GM19324 (cell line): Measurements from ENCODE around the gene GPC6.

Source experiments
- ATAC-seq: cut with Tn5 transposase; IDR thresholded peaks from one replicate; pipeline ENCODE4 v1.9.1; 2021; ENCODE audit warnings: mild to moderate bottlenecking, moderate library complexity; ENCODE audit not compliant: unreplicated experiment, low FRiP score

GPC6 gene

GRCh38 chr13:94399812-94400211, 1173.2 kb downstream of the GPC6 start:
- ATAC-seq = no peak

- ATAC-seq = no peak
Measured at GRCh38 chr13:94400874-94401273, 1174.3 kb downstream of the GPC6 start.

- no peak for ATAC-seq
Measured at GRCh38 chr13:94408314-94409036, 1181.9 kb downstream of the GPC6 start.

GRCh38 chr13:94411747-94412146, 1185.1 kb downstream of the GPC6 start:
- ATAC-seq = no peak

GRCh38 chr13:94412870-94413597, 1186.4 kb downstream of the GPC6 start:
- no peak for ATAC-seq

GRCh38 chr13:94413598-94413944, 1187.0 kb downstream of the GPC6 start:
- ATAC-seq = no peak

GRCh38 chr13:94414141-94414540, 1187.5 kb downstream of the GPC6 start:
- ATAC-seq = no peak

GRCh38 chr13:94414708-94415107, 1188.1 kb downstream of the GPC6 start:
- no peak for ATAC-seq

GRCh38 chr13:94415500-94416237, 1189.1 kb downstream of the GPC6 start:
- no peak for ATAC-seq

- ATAC-seq = no peak
Measured at GRCh38 chr13:94416454-94417080, 1190.0 kb downstream of the GPC6 start.

- ATAC-seq = no peak
Measured at GRCh38 chr13:94417294-94417693, 1190.7 kb downstream of the GPC6 start.

- no peak for ATAC-seq
Measured at GRCh38 chr13:94419304-94419924, 1192.8 kb downstream of the GPC6 start.

- ATAC-seq = no peak
Measured at GRCh38 chr13:94419925-94420305, 1193.3 kb downstream of the GPC6 start.

- ATAC-seq = no peak
Measured at GRCh38 chr13:94427313-94427953, 1200.8 kb downstream of the GPC6 start.

GRCh38 chr13:94431574-94431973, 1205.0 kb downstream of the GPC6 start:
- ATAC-seq = no peak

- no peak for ATAC-seq
Measured at GRCh38 chr13:94431987-94432386, 1205.4 kb downstream of the GPC6 start.

- no peak for ATAC-seq
Measured at GRCh38 chr13:94433055-94433961, 1206.7 kb downstream of the GPC6 start.

GRCh38 chr13:94435604-94436226, 1209.1 kb downstream of the GPC6 start:
- ATAC-seq = no peak

- no peak for ATAC-seq
Measured at GRCh38 chr13:94444826-94445225, 1218.2 kb downstream of the GPC6 start.
